ENCODE measurements around the gene CARF.
"Not testable (repeated sequence)": the region's sequence is repeated elsewhere in the genome, so short reads cannot be mapped to it uniquely, and the experiment has no call there.

Gene CARF

GRCh38 chr2:202911512-202912341, at the start of gene CARF, which contains the start of gene WDR12:
Gene CARF (plus strand): TSS chr2:202912275. CDS start chr2:202941903, 29,628 bp downstream.
Gene WDR12 (minus strand): TSS chr2:202911673. CDS start chr2:202911476, 197 bp downstream.
- DNase-seq: peak; percentile 85 to 88

GRCh38 chr2:202870431-202871299, 41.4 kb upstream of the CARF start:
- DNase-seq: peak; percentile 51 to 60

GRCh38 chr2:202871300-202872141, 40.6 kb upstream of the CARF start, which contains the start of gene ICA1L:
Gene ICA1L (minus strand): TSS chr2:202871766. CDS start chr2:202829009, 42,757 bp downstream.
- DNase-seq: peak; percentile 28 to 39

GRCh38 chr2:202877699-202878098, 34.4 kb upstream of the CARF start:
- DNase-seq: no peak

- no peak for DNase-seq
Observed at GRCh38 chr2:202881570-202881969, 30.5 kb upstream of the CARF start.

- DNase-seq: no peak
Observed at GRCh38 chr2:202883987-202884675, 27.9 kb upstream of the CARF start.

- DNase-seq: no peak
Observed at GRCh38 chr2:202885190-202885589, 26.9 kb upstream of the CARF start.

- not testable (repeated sequence) for DNase-seq
Observed at GRCh38 chr2:202905507-202905906, 6.6 kb upstream of the CARF start.

GRCh38 chr2:202908186-202908585, 3.9 kb upstream of the CARF start:
- DNase-seq: no peak

- DNase-seq: no peak
Observed at GRCh38 chr2:202909394-202910192, 2.5 kb upstream of the CARF start.

- not testable (repeated sequence) for DNase-seq
Observed at GRCh38 chr2:202910250-202910649, 1.8 kb upstream of the CARF start.

GRCh38 chr2:202910698-202911097, 1.4 kb upstream of the CARF start:
- no peak for DNase-seq

GRCh38 chr2:202911203-202911511, 918 bp upstream of the CARF start:
- DNase-seq: no peak

GRCh38 chr2:202912342-202913201, 497 bp downstream of the CARF start:
- DNase-seq: peak; percentile 3 to 11

GRCh38 chr2:202918860-202919259, 6.8 kb downstream of the CARF start:
- no peak for DNase-seq

GRCh38 chr2:202932425-202933138, 20.5 kb downstream of the CARF start:
- DNase-seq: no peak

GRCh38 chr2:202933139-202933510, 21.1 kb downstream of the CARF start:
- no peak for DNase-seq

GRCh38 chr2:202933958-202934357, 21.9 kb downstream of the CARF start:
- DNase-seq: no peak

- DNase-seq: no peak
Observed at GRCh38 chr2:202934456-202934855, 22.4 kb downstream of the CARF start.

GRCh38 chr2:202938960-202939359, 26.9 kb downstream of the CARF start:
- DNase-seq: no peak

All from activated CD4-positive, alpha-beta T cell treated with anti-CD3 and anti-CD28 coated beads for 4 hours (primary cell).